Nephron (organoid): ENCODE results near the gene SRD5A1.

ENCODE experiments used
- H3K27ac Mint-ChIP-seq, 3 experiments: 2 replicates each; pipeline ENCODE4 v1.8.0; 2020; ENCODE audit warnings: mixed read lengths in 3 of 3, mild to moderate bottlenecking in 2 of 3, moderate library complexity in 1 of 3
- H3K27me3 Mint-ChIP-seq: 2 replicates; pipeline ENCODE4 v1.8.0; 2021; ENCODE audit warnings: low read depth, mild to moderate bottlenecking, moderate library complexity, mixed read lengths
- H3K36me3 Mint-ChIP-seq: 2 replicates; pipeline ENCODE4 v1.8.0; 2020; ENCODE audit warnings: low read depth, mixed read lengths
- H3K4me1 Mint-ChIP-seq: 2 replicates; pipeline ENCODE4 v1.8.0; 2020; ENCODE audit warnings: mixed read lengths
- H3K4me3 Mint-ChIP-seq, 3 experiments: 2 replicates each; pipeline ENCODE4 v1.8.0; 2020; ENCODE audit warnings: mild to moderate bottlenecking in 3 of 3, mixed read lengths in 3 of 3, moderate library complexity in 2 of 3
- H3K9me3 Mint-ChIP-seq: 2 replicates; pipeline ENCODE4 v1.8.0; 2020; ENCODE audit warnings: mixed read lengths
- CTCF ChIP-seq, 3 experiments: fragments of 200-600 bp; sonication (generic); IDR thresholded peaks; one replicate each; pipeline ENCODE4 v1.5.0; 2021; ENCODE audit warnings: antibody characterized with exemption in 3 of 3; ENCODE audit not compliant: unreplicated experiment in 3 of 3

SRD5A1 gene

GRCh38 chr5:6604341-6604740, 28.9 kb upstream of the SRD5A1 start:
- Mint-ChIP-seq H3K4me3 (no peak overlapping the region), H3K36me3 (peaks cover 83% of the 10 kb centered on the region), H3K27me3 (no peaks in the 10 kb centered on the region), H3K9me3 (no peaks in the 10 kb centered on the region), H3K27ac (no peak overlapping the region), H3K4me1 (no peaks in the 10 kb centered on the region)
- TF ChIP-seq CTCF (IDR thresholded peaks at IDR 0.05; ENCODE audit: unreplicated experiment in 3 of 3), result no peak

- no peak overlapping the region for H3K27ac Mint-ChIP-seq
- H3K4me3 Mint-ChIP-seq, result no peak overlapping the region
- no peak for TF ChIP-seq CTCF (IDR thresholded peaks at IDR 0.05; ENCODE audit: unreplicated experiment in 3 of 3)
- peaks cover 86% of the 10 kb centered on the region for H3K36me3 Mint-ChIP-seq
- H3K27me3 Mint-ChIP-seq, result no peaks in the 10 kb centered on the region
- H3K4me1 Mint-ChIP-seq, result no peaks in the 10 kb centered on the region
- no peaks in the 10 kb centered on the region for H3K9me3 Mint-ChIP-seq
Measured at GRCh38 chr5:6604946-6605345, 28.3 kb upstream of the SRD5A1 start.

- Mint-ChIP-seq H3K4me1 (no peaks in the 10 kb centered on the region), H3K4me3 (no peak overlapping the region)
Measured at GRCh38 chr5:6606884-6607558, 26.2 kb upstream of the SRD5A1 start.

GRCh38 chr5:6607559-6607936, 25.7 kb upstream of the SRD5A1 start:
- TF ChIP-seq CTCF (IDR thresholded peaks at IDR 0.05; ENCODE audit: unreplicated experiment in 3 of 3), result no peak
- no peak overlapping the region for H3K4me3 Mint-ChIP-seq
- no peak overlapping the region for H3K27ac Mint-ChIP-seq
- no peaks in the 10 kb centered on the region for H3K4me1 Mint-ChIP-seq
- H3K36me3 Mint-ChIP-seq, result peaks cover 77% of the 10 kb centered on the region
- H3K27me3 Mint-ChIP-seq, result no peaks in the 10 kb centered on the region
- no peaks in the 10 kb centered on the region for H3K9me3 Mint-ChIP-seq

More at GRCh38 chr5:6606884-6607558, 26.2 kb upstream of the SRD5A1 start:
- Mint-ChIP-seq H3K9me3 (no peaks in the 10 kb centered on the region), H3K27ac (no peak overlapping the region), H3K36me3 (peaks cover 77% of the 10 kb centered on the region), H3K27me3 (no peaks in the 10 kb centered on the region)
- no peak for TF ChIP-seq CTCF (IDR thresholded peaks at IDR 0.05; ENCODE audit: unreplicated experiment in 3 of 3)

GRCh38 chr5:6608016-6608415, 25.2 kb upstream of the SRD5A1 start:
- Mint-ChIP-seq H3K9me3 (no peaks in the 10 kb centered on the region), H3K36me3 (peaks cover 77% of the 10 kb centered on the region), H3K4me3 (no peak overlapping the region), H3K4me1 (no peaks in the 10 kb centered on the region), H3K27ac (no peak overlapping the region), H3K27me3 (no peaks in the 10 kb centered on the region)
- TF ChIP-seq CTCF (IDR thresholded peaks at IDR 0.05; ENCODE audit: unreplicated experiment in 3 of 3), result no peak
